IPS-18c (cell line): ENCODE results near the gene SCAF11.

Experiments
- H3K4me3 ChIP-seq: 2 replicates; pipeline ENCODE4 v1.7.0; 2013; ENCODE audit warnings: low read depth, mild to moderate bottlenecking, low read length, moderate library complexity; ENCODE audit not compliant: insufficient read depth
- H3K9me3 ChIP-seq: one replicate; pipeline ENCODE4 v1.6.1; 2013; ENCODE audit warnings: mild to moderate bottlenecking, low read length, moderate library complexity; ENCODE audit not compliant: control insufficient read depth, insufficient read depth

The SCAF11 gene

DNA sequence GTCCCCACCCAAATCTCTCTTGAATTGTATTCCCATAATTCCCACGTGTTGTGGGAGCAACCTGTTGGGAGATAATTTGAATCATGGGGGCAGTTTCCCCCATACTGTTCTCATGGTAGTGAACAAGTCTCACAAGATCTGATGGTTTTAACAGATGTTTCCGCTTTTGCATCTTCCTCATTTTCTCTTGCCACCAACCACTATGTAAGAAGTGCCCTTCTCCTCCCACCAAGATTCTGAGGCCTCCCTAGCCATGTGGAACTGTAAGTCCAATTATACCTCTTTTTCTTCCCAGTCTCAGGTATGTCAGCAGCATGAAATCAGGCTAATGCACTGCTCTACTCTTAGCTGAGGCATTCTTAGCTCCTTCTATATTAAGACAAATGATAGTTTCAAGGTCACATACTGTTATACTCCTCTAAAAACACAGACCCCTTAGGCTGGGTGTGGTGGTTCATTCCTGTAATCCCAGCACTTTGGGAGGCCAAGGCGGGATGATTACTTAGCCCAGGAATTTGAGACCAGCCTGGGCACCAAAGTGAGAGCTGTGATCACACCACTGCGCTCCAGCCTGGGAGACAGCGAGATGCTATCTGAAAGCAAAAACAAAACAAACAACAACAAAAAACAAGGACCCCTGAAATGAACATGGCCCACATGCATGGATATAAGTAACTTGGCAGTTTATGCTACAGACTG, 3.6 kb downstream of the SCAF11 start:
- no peaks in the 10 kb centered on the region for H3K9me3 ChIP-seq
- H3K4me3 ChIP-seq: no peak overlapping the region

- no peak overlapping the region for H3K4me3 ChIP-seq
- no peaks in the 10 kb centered on the region for H3K9me3 ChIP-seq
Measured at GRCh38 chr12:45981075-45981837, 9.1 kb downstream of the SCAF11 start.

- Histone ChIP-seq H3K9me3 (no peaks in the 10 kb centered on the region), H3K4me3 (no peak overlapping the region)
Measured at GRCh38 chr12:45980540-45980939, 9.8 kb downstream of the SCAF11 start.

DNA sequence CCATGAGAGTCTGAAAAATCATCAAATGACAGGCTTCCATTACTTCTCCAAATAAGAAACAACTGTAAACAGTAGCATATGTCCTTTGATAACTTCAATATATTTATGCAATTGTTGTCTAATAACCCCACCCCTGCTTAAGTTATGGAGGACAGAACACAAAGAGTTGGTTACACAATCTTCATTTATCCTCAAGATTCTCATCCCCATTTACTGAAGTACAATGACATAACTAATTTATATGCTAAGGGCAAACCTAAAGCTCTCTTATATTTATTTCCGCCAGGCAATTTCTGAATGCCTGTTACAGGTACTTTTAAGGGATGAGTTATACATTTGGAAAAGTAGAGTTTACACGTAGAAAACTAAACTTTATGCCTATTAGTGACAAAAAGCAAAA, 12.3 kb downstream of the SCAF11 start:
- H3K4me3 ChIP-seq: no peak overlapping the region
- H3K9me3 ChIP-seq: no peaks in the 10 kb centered on the region

- Histone ChIP-seq H3K9me3 (no peaks in the 10 kb centered on the region), H3K4me3 (no peak overlapping the region)
Measured at GRCh38 chr12:45977620-45978019, 12.8 kb downstream of the SCAF11 start.

GRCh38 chr12:45975506-45975905, 14.9 kb downstream of the SCAF11 start:
- no peaks in the 10 kb centered on the region for H3K9me3 ChIP-seq
- no peak overlapping the region for H3K4me3 ChIP-seq

DNA sequence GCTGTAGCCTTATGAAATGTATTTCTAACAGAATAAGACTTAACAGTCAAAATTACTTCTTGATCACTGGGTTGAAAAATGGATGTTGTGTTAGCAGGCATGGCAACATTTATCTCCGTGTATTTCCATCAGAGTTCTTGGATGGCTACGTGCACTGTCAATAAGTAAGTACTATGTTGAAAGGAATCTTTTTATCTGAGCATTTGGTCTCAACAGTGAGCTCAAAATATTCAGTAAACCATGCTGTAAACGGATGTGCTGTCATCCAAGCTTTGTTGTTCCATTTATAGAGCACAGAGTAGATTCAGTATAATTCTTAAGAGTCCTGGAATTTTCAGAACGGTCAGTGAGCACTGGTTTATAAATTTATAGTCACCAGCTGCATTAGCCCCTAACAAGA, 15.5 kb downstream of the SCAF11 start:
- Histone ChIP-seq H3K9me3 (no peaks in the 10 kb centered on the region), H3K4me3 (no peak overlapping the region)

DNA sequence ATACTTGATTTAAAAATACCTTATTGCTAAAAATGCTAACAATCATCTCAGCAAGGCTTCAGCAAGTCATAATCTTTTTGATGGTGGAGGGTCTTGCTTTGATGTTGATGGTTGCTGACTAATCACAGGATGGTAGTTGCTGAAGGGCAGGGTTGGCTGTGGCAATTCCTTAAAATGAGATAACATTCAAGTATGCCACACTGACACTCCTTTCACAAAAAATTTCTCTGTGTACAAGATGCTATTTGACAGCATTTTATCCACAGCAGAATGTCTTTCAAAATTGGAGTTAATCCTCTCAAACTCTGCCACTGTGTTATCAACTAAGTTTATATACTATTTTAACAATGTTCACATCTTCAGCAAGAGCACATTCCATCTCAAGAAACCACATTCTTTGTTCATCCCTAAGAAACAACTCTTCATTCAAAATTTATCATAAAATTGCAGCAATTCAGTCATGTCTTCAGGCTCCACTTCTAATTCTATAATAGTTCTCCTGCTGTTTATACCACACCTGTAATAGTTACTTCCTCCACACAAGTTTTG, 16.1 kb downstream of the SCAF11 start:
- no peaks in the 10 kb centered on the region for H3K9me3 ChIP-seq
- no peak overlapping the region for H3K4me3 ChIP-seq

- H3K9me3 ChIP-seq: no peaks in the 10 kb centered on the region
- H3K4me3 ChIP-seq: no peak overlapping the region
Measured at GRCh38 chr12:45973526-45973925, 16.8 kb downstream of the SCAF11 start.

- H3K9me3 ChIP-seq: no peaks in the 10 kb centered on the region
Measured at GRCh38 chr12:45970391-45970790, 20.0 kb downstream of the SCAF11 start.

DNA sequence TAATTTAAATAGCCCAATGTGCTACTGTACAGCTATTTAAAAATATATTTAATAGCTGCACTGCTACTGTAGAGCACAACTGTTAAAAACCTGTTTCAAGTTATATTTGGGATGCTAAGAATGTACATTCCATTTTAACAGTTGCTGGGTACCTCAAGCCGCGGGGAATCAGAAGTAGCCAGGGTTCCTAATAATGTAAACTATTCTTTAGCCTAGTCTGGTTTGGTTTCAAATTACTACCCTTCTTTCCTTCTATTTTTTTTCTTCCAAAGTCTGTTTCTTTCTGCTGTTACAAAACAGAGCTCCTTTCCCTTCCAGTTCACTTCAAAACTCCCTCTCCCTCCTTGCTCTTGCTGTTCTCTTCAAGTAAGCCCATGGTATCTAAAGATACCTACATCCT, 21.3 kb downstream of the SCAF11 start:
- no peak overlapping the region for H3K4me3 ChIP-seq
- H3K9me3 ChIP-seq: no peaks in the 10 kb centered on the region

More at GRCh38 chr12:45970391-45970790, 20.0 kb downstream of the SCAF11 start:
- no peak overlapping the region for H3K4me3 ChIP-seq

DNA sequence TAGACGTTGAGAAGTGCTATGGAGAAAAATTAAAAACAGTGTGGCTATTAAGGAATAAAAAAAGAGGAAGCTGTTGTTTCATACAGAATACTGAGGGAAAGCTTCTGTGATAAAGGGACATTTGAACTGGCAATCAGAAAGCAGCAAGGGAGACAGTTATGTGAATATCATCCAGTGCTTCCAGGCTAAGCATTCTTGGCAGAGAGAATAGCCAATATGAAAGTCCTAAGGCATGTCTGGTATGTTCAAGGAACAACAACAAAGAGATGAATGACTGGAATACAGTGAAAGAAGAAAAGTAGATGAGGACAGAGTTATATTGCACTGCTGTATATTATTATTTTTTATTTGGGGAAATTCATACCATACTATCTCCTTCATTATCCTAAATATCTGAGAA, 23.9 kb downstream of the SCAF11 start:
- Histone ChIP-seq H3K4me3 (no peak overlapping the region), H3K9me3 (no peaks in the 10 kb centered on the region)

DNA sequence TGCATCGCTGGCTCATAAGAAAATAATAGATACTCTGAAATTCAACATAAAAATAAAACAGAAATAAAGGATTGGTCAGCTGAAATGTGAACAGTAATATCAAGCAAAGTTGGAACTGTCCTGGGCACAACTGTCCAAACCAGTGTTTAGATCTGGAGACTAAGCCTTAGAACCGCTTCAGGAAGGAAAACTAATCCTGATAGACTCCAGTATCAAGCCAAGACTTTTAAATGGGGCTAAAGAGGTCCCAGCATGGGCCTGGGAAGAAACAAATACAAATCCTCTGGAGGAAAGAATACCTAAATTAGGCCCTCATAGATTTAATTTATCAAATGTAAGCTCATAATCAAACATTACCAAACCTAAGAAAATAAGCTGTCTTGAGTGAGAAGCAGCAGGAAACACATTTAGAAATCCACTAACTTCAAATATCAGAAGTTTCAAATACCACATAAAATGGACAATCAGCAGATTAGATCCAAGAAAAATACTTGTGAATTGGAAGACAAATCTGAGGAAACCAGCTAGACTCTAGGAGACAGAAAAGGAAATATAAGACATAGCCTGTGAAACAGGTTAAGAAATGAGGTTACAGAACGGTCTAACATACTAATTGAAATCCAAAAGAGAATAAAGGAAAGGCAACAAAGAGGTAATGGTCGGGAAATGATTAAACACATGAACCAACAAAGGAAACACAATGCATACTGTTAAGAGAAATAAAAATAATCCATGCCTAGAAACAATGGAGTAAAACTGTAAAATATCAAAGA, 27.6 kb downstream of the SCAF11 start:
- no peaks in the 10 kb centered on the region for H3K9me3 ChIP-seq
- no peak overlapping the region for H3K4me3 ChIP-seq

GRCh38 chr12:45959728-45960127, 30.6 kb downstream of the SCAF11 start:
- H3K9me3 ChIP-seq: no peaks in the 10 kb centered on the region
- no peak overlapping the region for H3K4me3 ChIP-seq

GRCh38 chr12:45959025-45959424, 31.3 kb downstream of the SCAF11 start:
- no peaks in the 10 kb centered on the region for H3K9me3 ChIP-seq
- no peak overlapping the region for H3K4me3 ChIP-seq

- H3K4me3 ChIP-seq: no peak overlapping the region
Measured at GRCh38 chr12:45948546-45948945, 41.8 kb downstream of the SCAF11 start.

DNA sequence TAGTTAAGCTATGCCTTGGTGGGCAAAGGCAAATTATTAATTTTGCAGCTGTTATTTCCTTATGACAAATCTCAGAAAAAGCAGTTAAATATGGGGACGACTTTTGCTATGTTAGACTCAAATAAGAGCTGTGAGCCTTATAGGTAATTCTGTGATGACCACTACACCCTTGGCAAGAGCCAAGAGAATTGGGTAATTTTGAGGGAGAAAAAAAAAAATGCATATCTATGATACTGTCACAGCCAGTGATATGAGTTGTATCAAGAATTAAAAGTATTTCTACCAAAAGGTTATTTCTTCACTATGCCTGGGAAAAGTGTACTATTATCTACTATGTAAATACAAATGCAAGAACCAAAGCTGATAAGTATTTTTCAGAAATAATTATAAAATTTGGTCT, 43.9 kb downstream of the SCAF11 start:
- H3K4me3 ChIP-seq: no peak overlapping the region
- H3K9me3 ChIP-seq: no peaks in the 10 kb centered on the region

More at GRCh38 chr12:45948546-45948945, 41.8 kb downstream of the SCAF11 start:
- H3K9me3 ChIP-seq: no peaks in the 10 kb centered on the region

GRCh38 chr12:45944771-45945170, 45.6 kb downstream of the SCAF11 start:
- no peaks in the 10 kb centered on the region for H3K9me3 ChIP-seq

More at GRCh38 chr12:45944771-45945170, 45.6 kb downstream of the SCAF11 start:
- H3K4me3 ChIP-seq: no peak overlapping the region
